ENCODE results near the gene WNK1. TPM values are rescaled to one million over a fixed set of nuclear protein-coding genes. Genes with fewer than 3 reads are reported as not detected.

WNK1 gene
- total RNA-seq, 2 experiments from 2014 or later = 84.1 to 131 TPM

DNA sequence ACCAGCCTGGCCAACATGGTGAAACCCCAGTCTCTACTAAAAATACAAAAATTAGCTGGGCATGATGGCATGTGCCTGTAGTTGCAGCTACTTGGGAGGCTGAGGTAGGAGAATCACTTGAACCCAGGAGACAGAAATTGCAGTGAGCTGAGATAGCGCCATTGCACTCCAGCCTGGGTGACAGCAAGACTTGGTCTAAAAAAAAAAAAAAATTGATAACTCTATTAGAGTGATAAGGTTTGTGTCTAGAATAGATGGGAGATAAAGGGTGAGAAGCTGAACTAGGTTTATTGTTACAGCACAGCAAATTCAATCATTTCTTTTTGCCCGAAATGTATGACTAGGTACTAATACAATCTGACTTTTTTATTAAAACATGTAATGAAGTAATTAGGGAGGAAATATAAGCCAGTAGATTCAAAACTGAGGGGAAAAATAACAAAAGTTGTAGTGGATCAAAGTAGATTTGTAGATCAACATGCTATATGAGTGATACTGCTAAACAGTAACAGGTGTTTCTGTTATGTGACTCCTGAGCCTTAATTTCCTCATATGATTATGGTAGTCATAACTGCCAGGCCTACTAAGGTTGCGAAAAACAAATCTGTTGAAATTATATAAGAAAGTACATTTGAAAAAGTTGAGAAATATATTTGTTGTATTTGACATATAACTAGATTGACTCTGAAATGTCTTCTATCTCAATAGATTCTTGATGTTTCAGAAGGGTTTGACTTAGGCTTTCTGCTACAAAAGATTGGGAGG, 83.6 kb downstream of the WNK1 start:
- POLR2A ChIA-PET = interaction anchor here (0.7 kb wide), 2 partner anchors 12 to 23 kb away, joined by 3 read pairs; no protein-coding TSS in a partner anchor
- Histone ChIP-seq H2AFZ (ENCODE audit: low read length) (no peak overlapping the region), H3K9me2 (ENCODE audit: insufficient read depth, low read length) (no peaks in the 10 kb centered on the region), H3K36me3 (ENCODE audit: insufficient read depth, low read length) (peaks cover 53% of the 10 kb centered on the region), H3K4me2 (ENCODE audit: low read length) (no peak overlapping the region), H3K9me3 (ENCODE audit: low read length) (no peaks in the 10 kb centered on the region), H3K27ac (ENCODE audit: low read depth, low read length, poor library complexity, severe bottlenecking) (no peak overlapping the region), H4K20me1 (ENCODE audit: insufficient read depth, low read length) (peaks cover 7% of the 10 kb centered on the region; the same call in 1 of the 2 replicates), H3K4me3 (ENCODE audit: low read depth, low read length, poor library complexity, severe bottlenecking) (no peak overlapping the region), H3K4me1 (ENCODE audit: insufficient read depth, low read length, poor library complexity, severe bottlenecking) (no peaks in the 10 kb centered on the region), H3K79me2 (ENCODE audit: insufficient read depth, low read depth, low read length) (no peaks in the 10 kb centered on the region)
- TF ChIP-seq EZH2phosphoT487 (IDR thresholded peaks at IDR 0.05; ENCODE audit: borderline replicate concordance, low read depth, low read length) = no peak
- TF ChIP-seq, protein P1, sequence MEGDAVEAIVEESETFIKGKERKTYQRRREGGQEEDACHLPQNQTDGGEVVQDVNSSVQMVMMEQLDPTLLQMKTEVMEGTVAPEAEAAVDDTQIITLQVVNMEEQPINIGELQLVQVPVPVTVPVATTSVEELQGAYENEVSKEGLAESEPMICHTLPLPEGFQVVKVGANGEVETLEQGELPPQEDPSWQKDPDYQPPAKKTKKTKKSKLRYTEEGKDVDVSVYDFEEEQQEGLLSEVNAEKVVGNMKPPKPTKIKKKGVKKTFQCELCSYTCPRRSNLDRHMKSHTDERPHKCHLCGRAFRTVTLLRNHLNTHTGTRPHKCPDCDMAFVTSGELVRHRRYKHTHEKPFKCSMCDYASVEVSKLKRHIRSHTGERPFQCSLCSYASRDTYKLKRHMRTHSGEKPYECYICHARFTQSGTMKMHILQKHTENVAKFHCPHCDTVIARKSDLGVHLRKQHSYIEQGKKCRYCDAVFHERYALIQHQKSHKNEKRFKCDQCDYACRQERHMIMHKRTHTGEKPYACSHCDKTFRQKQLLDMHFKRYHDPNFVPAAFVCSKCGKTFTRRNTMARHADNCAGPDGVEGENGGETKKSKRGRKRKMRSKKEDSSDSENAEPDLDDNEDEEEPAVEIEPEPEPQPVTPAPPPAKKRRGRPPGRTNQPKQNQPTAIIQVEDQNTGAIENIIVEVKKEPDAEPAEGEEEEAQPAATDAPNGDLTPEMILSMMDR (conservative IDR thresholded peaks at IDR 0.05; ENCODE audit: low read length) = no peak
- intact Hi-C loops (cut with micrococcal nuclease; ENCODE audit: unreplicated experiment) = no loop called here
- CTCF ChIA-PET (ENCODE audit: unreplicated experiment) = no interaction called here
- DNase-seq (ENCODE audit: low spot score) = no peak
- BruUV-seq (replicated peaks) = no TSS peak

DNA sequence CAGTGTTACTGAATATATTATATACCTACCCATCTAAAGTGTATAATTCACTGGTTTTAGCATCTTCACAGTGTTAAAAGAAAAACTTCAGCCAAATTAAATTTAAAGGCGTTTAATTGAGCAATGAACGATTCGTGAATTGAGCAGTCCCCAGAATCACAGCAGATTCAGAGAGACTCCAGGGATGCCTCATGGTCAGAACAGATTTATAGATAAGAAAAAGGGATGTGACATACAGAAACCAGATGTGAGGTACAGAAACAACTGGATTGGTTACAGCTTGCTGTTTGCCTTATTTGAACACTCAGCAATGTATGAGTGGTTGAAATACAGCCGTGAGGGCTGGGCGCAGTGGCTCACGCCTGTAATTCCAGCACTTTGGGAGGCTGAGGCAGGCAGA, 84.6 kb downstream of the WNK1 start:
- TF ChIP-seq, protein P1 (conservative IDR thresholded peaks at IDR 0.05; ENCODE audit: low read length) = no peak
- no peak for TF ChIP-seq EZH2phosphoT487 (IDR thresholded peaks at IDR 0.05; ENCODE audit: borderline replicate concordance, low read depth, low read length)
- CTCF ChIA-PET (ENCODE audit: unreplicated experiment) = no interaction called here
- DNase-seq (ENCODE audit: low spot score) = no peak
- H3K4me2 ChIP-seq (ENCODE audit: low read length) = no peak overlapping the region
- no peaks in the 10 kb centered on the region for H3K9me2 ChIP-seq (ENCODE audit: insufficient read depth, low read length)
- H3K9me3 ChIP-seq (ENCODE audit: low read length) = no peaks in the 10 kb centered on the region
- peaks cover 53% of the 10 kb centered on the region for H3K36me3 ChIP-seq (ENCODE audit: insufficient read depth, low read length)
- no peak overlapping the region for H3K27ac ChIP-seq (ENCODE audit: low read depth, low read length, poor library complexity, severe bottlenecking)
- no peaks in the 10 kb centered on the region for H3K79me2 ChIP-seq (ENCODE audit: insufficient read depth, low read depth, low read length)
- no peaks in the 10 kb centered on the region for H3K4me1 ChIP-seq (ENCODE audit: insufficient read depth, low read length, poor library complexity, severe bottlenecking)
- no peak overlapping the region for H3K4me3 ChIP-seq (ENCODE audit: low read depth, low read length, poor library complexity, severe bottlenecking)
- no TSS peak for BruUV-seq (replicated peaks)
- POLR2A ChIA-PET = interaction anchor here (0.7 kb wide), 1 partner anchor 39 kb away, joined by 3 read pairs; no protein-coding TSS in a partner anchor
- H4K20me1 ChIP-seq (ENCODE audit: insufficient read depth, low read length) = peaks cover 7% of the 10 kb centered on the region; the same call in 1 of the 2 replicates
- intact Hi-C loops (cut with micrococcal nuclease; ENCODE audit: unreplicated experiment) = no loop called here
- no peak overlapping the region for H2AFZ ChIP-seq (ENCODE audit: low read length)

DNA sequence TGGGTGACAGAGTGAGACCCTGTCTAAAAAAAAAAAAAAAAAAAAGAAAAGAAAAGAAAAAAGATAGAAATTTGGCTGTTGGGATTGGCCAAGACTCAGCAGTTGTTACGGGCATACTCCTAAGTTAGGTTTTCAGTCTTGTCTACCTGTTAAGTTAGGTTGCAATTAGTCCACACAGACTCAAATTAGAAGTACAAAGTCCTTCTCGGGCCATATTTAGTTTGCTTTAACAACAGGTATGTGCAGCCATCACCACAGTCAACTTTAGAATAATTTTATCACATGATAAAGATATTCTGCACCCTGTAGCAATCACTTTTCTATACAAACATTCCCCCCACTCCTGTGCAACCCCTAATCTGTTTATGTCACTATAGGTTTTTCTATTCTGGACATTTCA, 85.2 kb downstream of the WNK1 start:
- H3K4me1 ChIP-seq (ENCODE audit: insufficient read depth, low read length, poor library complexity, severe bottlenecking) = no peaks in the 10 kb centered on the region
- H4K20me1 ChIP-seq (ENCODE audit: insufficient read depth, low read length) = peaks cover 7% of the 10 kb centered on the region; the same call in 1 of the 2 replicates
- no peaks in the 10 kb centered on the region for H3K9me3 ChIP-seq (ENCODE audit: low read length)
- intact Hi-C loops (cut with micrococcal nuclease; ENCODE audit: unreplicated experiment) = no loop called here
- no peak overlapping the region for H2AFZ ChIP-seq (ENCODE audit: low read length)
- no peak overlapping the region for H3K4me3 ChIP-seq (ENCODE audit: low read depth, low read length, poor library complexity, severe bottlenecking)
- TF ChIP-seq, protein P1 (conservative IDR thresholded peaks at IDR 0.05; ENCODE audit: low read length) = no peak
- no peak for TF ChIP-seq EZH2phosphoT487 (IDR thresholded peaks at IDR 0.05; ENCODE audit: borderline replicate concordance, low read depth, low read length)
- H3K79me2 ChIP-seq (ENCODE audit: insufficient read depth, low read depth, low read length) = no peaks in the 10 kb centered on the region
- BruUV-seq (replicated peaks) = no TSS peak
- no peak overlapping the region for H3K4me2 ChIP-seq (ENCODE audit: low read length)
- H3K9me2 ChIP-seq (ENCODE audit: insufficient read depth, low read length) = no peaks in the 10 kb centered on the region
- H3K27ac ChIP-seq (ENCODE audit: low read depth, low read length, poor library complexity, severe bottlenecking) = no peak overlapping the region
- ChIA-PET POLR2A (interaction anchor here (0.6 to 0.7 kb wide), 2 partner anchors 20 to 40 kb away, joined by 3 to 4 read pairs; no protein-coding TSS in a partner anchor), CTCF (ENCODE audit: unreplicated experiment) (no interaction called here)
- no peak for DNase-seq (ENCODE audit: low spot score)
- H3K36me3 ChIP-seq (ENCODE audit: insufficient read depth, low read length) = peaks cover 50% of the 10 kb centered on the region
